ENCODE measurements around the gene MAPT. TPM values are rescaled to one million over a fixed set of nuclear protein-coding genes. Genes with fewer than 3 reads are reported as not detected.

MAPT gene
- total and polyA plus RNA-seq, 2 of the 4 experiments (the other 2 are of a cell fraction): 0.18 to 0.19 TPM

GRCh38 chr17:46049656-46050055 is 155.3 kb downstream of the MAPT start:
- DNase-seq: no peak
- Histone ChIP-seq H2BK120ac (ENCODE audit: low read depth, low read length) (no peak overlapping the region), H4K5ac (ENCODE audit: low read depth, low read length) (no peak overlapping the region), H3K9ac (ENCODE audit: low read depth, low read length) (no peak overlapping the region), H3K27ac (ENCODE audit: insufficient read depth, low read length) (no peak overlapping the region), H3K4ac (ENCODE audit: low read depth, low read length) (no peak overlapping the region), H3K4me1 (ENCODE audit: control insufficient read depth, insufficient read depth, low read length) (no peaks in the 10 kb centered on the region; the same call in 1 of the 2 replicates), H3K18ac (ENCODE audit: low read depth, low read length) (no peak overlapping the region), H3K4me3 (ENCODE audit: insufficient read depth, low read depth, low read length) (no peak overlapping the region), H3K9me1 (ENCODE audit: insufficient read depth, low read length) (no peaks in the 10 kb centered on the region; the same call in 1 of the 2 replicates), H3K4me2 (ENCODE audit: low read depth, low read length) (no peak overlapping the region), H3K56ac (ENCODE audit: extremely low read depth, insufficient read depth, low read length) (no peak overlapping the region), H2BK20ac (ENCODE audit: low read depth, low read length) (no peak overlapping the region), H2AFZ (replicated peaks; ENCODE audit: low read length, poor library complexity) (no peak overlapping the region), H3K79me1 (ENCODE audit: low read depth in 1 of 2, low read length in 2 of 2) (peaks cover 32 to 69% of the 10 kb centered on the region in 2 experiments), H2BK15ac (ENCODE audit: low read depth, low read length) (no peak overlapping the region), H2BK5ac (ENCODE audit: low read depth, low read length, poor library complexity, severe bottlenecking) (no peak overlapping the region), H3K23ac (ENCODE audit: low read depth, low read length) (no peak overlapping the region), H3K36me3 (ENCODE audit: control insufficient read depth, insufficient read depth, low read length) (peaks cover 34% of the 10 kb centered on the region), H4K8ac (ENCODE audit: low read depth in 2 of 2, low read length in 2 of 2) (no peak overlapping the region), H3K27me3 (ENCODE audit: control insufficient read depth, insufficient read depth, low read length) (no peaks in the 10 kb centered on the region), H2AK5ac (ENCODE audit: low read depth, low read length) (no peak overlapping the region), H3K14ac (replicated peaks; ENCODE audit: low read depth, low read length) (no peak overlapping the region), H3K9me3 (ENCODE audit: control insufficient read depth, insufficient read depth, low read length) (no peaks in the 10 kb centered on the region), H4K91ac (ENCODE audit: insufficient read depth, low read depth, low read length) (no peak overlapping the region), H4K20me1 (ENCODE audit: insufficient read depth, low read length) (peaks cover 33% of the 10 kb centered on the region), H2AK9ac (replicated peaks; ENCODE audit: low read depth, low read length, poor library complexity) (no peak overlapping the region)
- in situ Hi-C loops (cut with MboI; ENCODE audit: low sequenced_read_pairs) (no loop called here), intact Hi-C loops (cut with micrococcal nuclease) (loop anchor here (10.0 kb wide), 1 partner anchor 45 kb away; no protein-coding TSS in a partner anchor), dilution Hi-C loops (cut with HindIII; ENCODE audit: low sequenced_read_pairs, unreplicated experiment) (no loop called here)
- ATAC-seq (ENCODE audit: low read depth): no peak
- 91% methylated on average over 4 of the region's 5 CpGs; no CpG with 5 or more reads in 1 of the 2 experiments for WGBS, 2 experiments (ENCODE audit: extremely low coverage in 2 of 2, insufficient read length in 1 of 2)
- ChIA-PET POLR2A (ENCODE audit: unreplicated experiment) (interaction anchor here (0.7 kb wide), 1 partner anchor 18 kb away, joined by 8 read pairs; no protein-coding TSS in a partner anchor), CTCF (no interaction called here)
- BruUV-seq (replicated peaks): no TSS peak
- TF ChIP-seq CTCF (conservative IDR thresholded peaks at IDR 0.05; ENCODE audit: low read depth, low read length) (no peak), MAFK (IDR thresholded peaks at IDR 0.05; ENCODE audit: low read depth, low read length) (no peak), NFE2L2 (IDR thresholded peaks at IDR 0.05; ENCODE audit: low read depth, low read length) (no peak), USF2 (IDR thresholded peaks at IDR 0.05; ENCODE audit: low read depth, low read length) (no peak), ELK1 (IDR thresholded peaks at IDR 0.05; ENCODE audit: borderline replicate concordance, low read depth, low read length) (no peak), BHLHE40 (IDR thresholded peaks at IDR 0.05; ENCODE audit: low read depth, low read length) (no peak), MAZ (IDR thresholded peaks at IDR 0.05; ENCODE audit: borderline replicate concordance, low read depth, low read length) (no peak), FOS (IDR thresholded peaks at IDR 0.05; ENCODE audit: low read depth, low read length) (no peak), CHD1 (IDR thresholded peaks at IDR 0.05; ENCODE audit: low read depth, low read length) (no peak), CEBPB (IDR thresholded peaks at IDR 0.05; ENCODE audit: low read depth, low read length) (no peak), POLR2A (IDR thresholded peaks at IDR 0.05; ENCODE audit: low read depth, low read length) (no peak)

Measured in IMR-90 (cell line).